NCI-H1436 treated with DMSO at 0.1 percent for 48 hours (cell line): ENCODE results near the gene LRRC47.

Source experiments
- DNase-seq: peaks from one replicate; lab custom pipeline; 2025; lab: John Stamatoyannopoulos, UW

Gene LRRC47

GRCh38 chr1:3796215-3797061, at the start of gene LRRC47:
LRRC47 (minus strand) TSS chr1:3796498; CDS start chr1:3796476, 22 bp downstream.
- DNase-seq: no peak

GRCh38 chr1:3842912-3843311, 46.6 kb upstream of the LRRC47 start:
- DNase-seq: no peak

GRCh38 chr1:3841491-3841890, 45.2 kb upstream of the LRRC47 start:
- no peak for DNase-seq

GRCh38 chr1:3838788-3839187, 42.5 kb upstream of the LRRC47 start:
- no peak for DNase-seq

- no peak for DNase-seq
Observed at GRCh38 chr1:3837685-3838084, 41.4 kb upstream of the LRRC47 start.

GRCh38 chr1:3837200-3837599, 40.9 kb upstream of the LRRC47 start:
- no peak for DNase-seq

- DNase-seq: no peak
Observed at GRCh38 chr1:3836421-3836820, 40.1 kb upstream of the LRRC47 start.

- no peak for DNase-seq
Observed at GRCh38 chr1:3834701-3835100, 38.4 kb upstream of the LRRC47 start.

- DNase-seq: no peak
Observed at GRCh38 chr1:3831689-3832088, 35.4 kb upstream of the LRRC47 start.

- DNase-seq: no peak
Observed at GRCh38 chr1:3828391-3828790, 32.1 kb upstream of the LRRC47 start.

- DNase-seq: no peak
Observed at GRCh38 chr1:3827813-3828307, 31.6 kb upstream of the LRRC47 start.

GRCh38 chr1:3825356-3825755, 29.1 kb upstream of the LRRC47 start:
- DNase-seq: no peak

GRCh38 chr1:3824650-3825049, 28.4 kb upstream of the LRRC47 start:
- no peak for DNase-seq

GRCh38 chr1:3822421-3822820, 26.1 kb upstream of the LRRC47 start:
- DNase-seq: no peak

GRCh38 chr1:3821908-3822307, 25.6 kb upstream of the LRRC47 start:
- DNase-seq: no peak

- no peak for DNase-seq
Observed at GRCh38 chr1:3821447-3821846, 25.1 kb upstream of the LRRC47 start.

GRCh38 chr1:3821004-3821403, 24.7 kb upstream of the LRRC47 start:
- DNase-seq: no peak

GRCh38 chr1:3820316-3820715, 24.0 kb upstream of the LRRC47 start:
- DNase-seq: no peak

GRCh38 chr1:3819771-3820200, 23.5 kb upstream of the LRRC47 start:
- DNase-seq: no peak

GRCh38 chr1:3817821-3818597, 21.7 kb upstream of the LRRC47 start:
- DNase-seq: no peak

- DNase-seq: no peak
Observed at GRCh38 chr1:3817138-3817740, 20.9 kb upstream of the LRRC47 start.

GRCh38 chr1:3816331-3817137, 20.2 kb upstream of the LRRC47 start:
- no peak for DNase-seq
